ENCODE results near the gene LIN7C.
"Not testable (repeated sequence)": the region's sequence is repeated elsewhere in the genome, so short reads cannot be mapped to it uniquely, and the experiment has no call there.

Gene LIN7C

DNA sequence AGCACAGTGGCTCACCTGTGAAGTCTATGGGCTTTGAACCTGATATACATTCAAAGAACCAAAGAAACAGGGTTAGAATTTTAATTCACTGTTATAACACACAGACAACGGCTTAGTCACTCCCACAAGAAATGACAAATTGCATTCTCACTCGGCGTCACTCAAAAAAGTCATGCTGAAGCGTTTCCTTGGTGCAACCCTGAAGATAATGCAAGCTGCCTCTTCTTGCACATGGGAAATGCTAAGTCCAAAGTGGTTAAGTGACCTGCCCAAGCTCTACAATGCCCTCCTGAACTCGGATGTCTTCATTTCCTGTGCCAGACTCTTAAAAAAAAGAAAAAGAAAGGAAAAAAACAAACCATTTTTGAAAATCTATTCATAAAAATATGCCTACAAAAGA is 44.0 kb downstream of the LIN7C start:
- H3K27me3 ChIP-seq (ENCODE audit: insufficient read depth, low read length), result no peaks in the 10 kb centered on the region
- H3K9me3 ChIP-seq (ENCODE audit: low read length), result no peaks in the 10 kb centered on the region
- no peak overlapping the region for H3K4me3 ChIP-seq (ENCODE audit: low read length)
- no peaks in the 10 kb centered on the region for H3K36me3 ChIP-seq (ENCODE audit: insufficient read depth, low read length)
- no peak overlapping the region for H2AFZ ChIP-seq (ENCODE audit: low read depth, low read length)
- H3K4me1 ChIP-seq (ENCODE audit: insufficient read depth, low read length), result peaks cover 58% of the 10 kb centered on the region

GRCh38 chr11:27460158-27460978 is 46.2 kb downstream of the LIN7C start:
- H2AFZ ChIP-seq (ENCODE audit: low read depth, low read length), result no peak overlapping the region
- H3K27me3 ChIP-seq (ENCODE audit: insufficient read depth, low read length), result no peaks in the 10 kb centered on the region
- H3K4me3 ChIP-seq (ENCODE audit: low read length), result no peak overlapping the region
- H3K36me3 ChIP-seq (ENCODE audit: insufficient read depth, low read length), result no peaks in the 10 kb centered on the region
- peaks cover 57% of the 10 kb centered on the region for H3K4me1 ChIP-seq (ENCODE audit: insufficient read depth, low read length)
- H3K9me3 ChIP-seq (ENCODE audit: low read length), result no peaks in the 10 kb centered on the region

GRCh38 chr11:27459191-27459590 is 47.4 kb downstream of the LIN7C start:
- peaks cover 45% of the 10 kb centered on the region for H3K4me1 ChIP-seq (ENCODE audit: insufficient read depth, low read length)
- H3K9me3 ChIP-seq (ENCODE audit: low read length), result no peaks in the 10 kb centered on the region
- no peak overlapping the region for H2AFZ ChIP-seq (ENCODE audit: low read depth, low read length)
- H3K4me3 ChIP-seq (ENCODE audit: low read length), result no peak overlapping the region
- no peaks in the 10 kb centered on the region for H3K27me3 ChIP-seq (ENCODE audit: insufficient read depth, low read length)
- no peaks in the 10 kb centered on the region for H3K36me3 ChIP-seq (ENCODE audit: insufficient read depth, low read length)

- Histone ChIP-seq H2AFZ (ENCODE audit: low read depth, low read length) (no peak overlapping the region), H3K27me3 (ENCODE audit: insufficient read depth, low read length) (no peaks in the 10 kb centered on the region), H3K9me3 (ENCODE audit: low read length) (no peaks in the 10 kb centered on the region), H3K4me3 (ENCODE audit: low read length) (no peak overlapping the region), H3K4me1 (ENCODE audit: insufficient read depth, low read length) (peaks cover 42% of the 10 kb centered on the region), H3K36me3 (ENCODE audit: insufficient read depth, low read length) (no peaks in the 10 kb centered on the region)
These were observed 48.4 kb downstream of the LIN7C start for GRCh38 chr11:27458182-27458581.

GRCh38 chr11:27456795-27457329 is 49.7 kb downstream of the LIN7C start:
- H3K9me3 ChIP-seq (ENCODE audit: low read length), result no peaks in the 10 kb centered on the region
- H3K36me3 ChIP-seq (ENCODE audit: insufficient read depth, low read length), result no peaks in the 10 kb centered on the region
- H3K27me3 ChIP-seq (ENCODE audit: insufficient read depth, low read length), result no peaks in the 10 kb centered on the region
- H3K4me3 ChIP-seq (ENCODE audit: low read length), result no peak overlapping the region
- peaks cover 35% of the 10 kb centered on the region for H3K4me1 ChIP-seq (ENCODE audit: insufficient read depth, low read length)
- no peak overlapping the region for H2AFZ ChIP-seq (ENCODE audit: low read depth, low read length)

DNA sequence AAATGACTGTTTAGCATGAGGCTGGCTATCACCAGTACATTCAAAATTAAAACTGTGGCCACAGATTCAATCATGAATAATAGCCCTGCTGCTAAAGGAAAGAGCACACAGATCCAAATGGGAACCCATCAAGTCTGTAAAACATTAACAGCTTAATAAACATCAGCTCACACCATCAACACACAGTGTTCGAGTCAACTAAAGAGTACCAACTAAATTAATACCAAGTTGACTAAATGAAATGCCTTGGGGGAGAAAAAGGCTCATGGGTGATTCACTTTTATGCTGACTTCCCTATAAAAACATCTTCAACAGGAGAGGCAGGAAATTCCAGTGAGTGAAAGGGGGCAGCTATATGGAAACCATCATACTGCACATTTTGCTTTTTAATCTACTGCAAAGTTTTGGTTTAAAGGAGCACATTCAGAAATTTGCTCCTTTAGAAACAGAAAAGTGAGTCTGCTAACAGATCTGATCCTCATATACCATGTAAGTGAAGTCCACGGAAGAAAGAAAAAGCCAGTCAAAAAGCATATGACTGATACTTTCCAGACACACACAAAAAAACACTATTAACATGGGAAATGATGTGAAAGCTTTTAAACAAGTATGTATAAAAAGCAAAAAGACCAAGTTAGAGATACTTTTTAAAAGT is 50.3 kb downstream of the LIN7C start:
- Histone ChIP-seq H3K4me1 (ENCODE audit: insufficient read depth, low read length) (peaks cover 29% of the 10 kb centered on the region), H3K36me3 (ENCODE audit: insufficient read depth, low read length) (no peaks in the 10 kb centered on the region), H3K4me3 (ENCODE audit: low read length) (no peak overlapping the region), H2AFZ (ENCODE audit: low read depth, low read length) (no peak overlapping the region), H3K27me3 (ENCODE audit: insufficient read depth, low read length) (no peaks in the 10 kb centered on the region), H3K9me3 (ENCODE audit: low read length) (no peaks in the 10 kb centered on the region)

- no peaks in the 10 kb centered on the region for H3K36me3 ChIP-seq (ENCODE audit: insufficient read depth, low read length)
- H3K4me3 ChIP-seq (ENCODE audit: low read length), result no peak overlapping the region
- H3K4me1 ChIP-seq (ENCODE audit: insufficient read depth, low read length), result peaks cover 24% of the 10 kb centered on the region
- H2AFZ ChIP-seq (ENCODE audit: low read depth, low read length), result no peak overlapping the region
- H3K27me3 ChIP-seq (ENCODE audit: insufficient read depth, low read length), result no peaks in the 10 kb centered on the region
- H3K9me3 ChIP-seq (ENCODE audit: low read length), result no peaks in the 10 kb centered on the region
These were observed 50.9 kb downstream of the LIN7C start for GRCh38 chr11:27455667-27456066.

DNA sequence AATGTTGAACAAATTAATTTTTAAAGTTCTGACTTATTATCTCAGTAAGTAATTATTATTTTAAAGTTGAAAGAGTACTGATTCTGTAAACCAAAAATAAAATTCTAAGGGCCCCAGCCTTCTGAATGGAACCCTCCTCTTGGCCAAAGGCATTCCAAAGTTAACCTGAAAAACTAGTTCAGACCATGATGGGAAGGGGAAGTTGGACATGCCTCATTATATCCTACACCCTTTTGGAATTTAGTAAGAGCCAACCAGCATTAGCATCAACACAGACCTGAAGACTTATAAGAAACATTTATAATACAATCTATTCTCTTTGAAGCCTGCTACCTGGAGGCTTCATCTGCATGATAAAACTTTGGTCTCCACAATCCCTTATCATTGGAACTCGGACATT is 52.9 kb downstream of the LIN7C start:
- H2AFZ ChIP-seq (ENCODE audit: low read depth, low read length), result no peak overlapping the region
- H3K27me3 ChIP-seq (ENCODE audit: insufficient read depth, low read length), result no peaks in the 10 kb centered on the region

DNA sequence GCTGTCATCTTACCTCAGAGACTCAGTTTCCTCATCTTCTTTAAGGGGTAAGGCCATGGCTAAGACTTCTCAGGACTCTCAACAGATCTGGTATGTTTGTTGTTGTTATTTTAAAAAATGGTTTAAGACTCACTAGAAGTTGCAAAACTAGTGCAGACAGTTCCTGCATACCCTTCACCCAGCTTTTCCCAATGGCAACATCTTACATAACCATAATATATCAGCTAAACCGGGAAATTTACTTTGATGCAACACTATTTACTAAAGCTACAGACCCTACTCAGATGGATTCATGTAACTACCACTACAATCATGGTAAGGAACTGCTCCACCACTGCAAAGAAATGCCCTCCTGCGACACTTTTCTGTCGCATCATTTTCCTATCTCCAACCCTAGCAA is 54.4 kb downstream of the LIN7C start:
- no peaks in the 10 kb centered on the region for H3K27me3 ChIP-seq (ENCODE audit: insufficient read depth, low read length)
- H3K4me1 ChIP-seq (ENCODE audit: insufficient read depth, low read length), result peaks cover 9% of the 10 kb centered on the region
- H2AFZ ChIP-seq (ENCODE audit: low read depth, low read length), result no peak overlapping the region
- no peaks in the 10 kb centered on the region for H3K36me3 ChIP-seq (ENCODE audit: insufficient read depth, low read length)
- H3K9me3 ChIP-seq (ENCODE audit: low read length), result no peaks in the 10 kb centered on the region
- H3K4me3 ChIP-seq (ENCODE audit: low read length), result no peak overlapping the region

More for the DNA sequence above, 52.9 kb downstream of the LIN7C start:
- Histone ChIP-seq H3K9me3 (ENCODE audit: low read length) (no peaks in the 10 kb centered on the region), H3K4me1 (ENCODE audit: insufficient read depth, low read length) (peaks cover 14% of the 10 kb centered on the region), H3K4me3 (ENCODE audit: low read length) (no peak overlapping the region), H3K36me3 (ENCODE audit: insufficient read depth, low read length) (no peaks in the 10 kb centered on the region)

GRCh38 chr11:27451244-27451965 is 55.2 kb downstream of the LIN7C start:
- Histone ChIP-seq H3K36me3 (ENCODE audit: insufficient read depth, low read length) (no peaks in the 10 kb centered on the region), H3K4me1 (ENCODE audit: insufficient read depth, low read length) (peaks cover 2% of the 10 kb centered on the region), H2AFZ (ENCODE audit: low read depth, low read length) (no peak overlapping the region), H3K27me3 (ENCODE audit: insufficient read depth, low read length) (no peaks in the 10 kb centered on the region), H3K4me3 (ENCODE audit: low read length) (no peak overlapping the region), H3K9me3 (ENCODE audit: low read length) (no peaks in the 10 kb centered on the region)

- H3K4me1 ChIP-seq (ENCODE audit: insufficient read depth, low read length), result peaks cover 23% of the 10 kb centered on the region
- not testable (repeated sequence) for H3K4me3 ChIP-seq (ENCODE audit: low read length); H3K9me3 ChIP-seq (ENCODE audit: low read length); H3K27me3 ChIP-seq (ENCODE audit: insufficient read depth, low read length); H2AFZ ChIP-seq (ENCODE audit: low read depth, low read length); H3K36me3 ChIP-seq (ENCODE audit: insufficient read depth, low read length)
These were observed 58.4 kb downstream of the LIN7C start for GRCh38 chr11:27448184-27448540.

- Histone ChIP-seq H3K27me3 (ENCODE audit: insufficient read depth, low read length) (no peaks in the 10 kb centered on the region), H3K36me3 (ENCODE audit: insufficient read depth, low read length) (no peaks in the 10 kb centered on the region), H2AFZ (ENCODE audit: low read depth, low read length) (no peak overlapping the region), H3K4me1 (ENCODE audit: insufficient read depth, low read length) (peaks cover 30% of the 10 kb centered on the region), H3K4me3 (ENCODE audit: low read length) (no peak overlapping the region), H3K9me3 (ENCODE audit: low read length) (no peaks in the 10 kb centered on the region)
These were observed 59.0 kb downstream of the LIN7C start for GRCh38 chr11:27447288-27448183.
